Cardiac muscle cell (in vitro differentiated cells and primary cell): ENCODE data around the gene DNAJC12. TPM values are rescaled to one million over a fixed set of nuclear protein-coding genes. Genes with fewer than 3 reads are reported as not detected.
A peak's percentile ranks its signal among the peaks of the same experiment; 100 is the strongest.

Source experiments
- DNase-seq, 2 donors: peaks; one replicate each; pipeline versions ENCODE4 v3.0.0 to v3.0.0-alpha.2; 2010 to 2017; ENCODE audit warnings: low read depth in 1 of 2, low spot score in 1 of 2
- H3K27ac ChIP-seq: fragments of 200-600 bp; sonication (generic); 2 replicates; pipeline ENCODE4 v1.5.1; 2016
- H3K27me3 ChIP-seq: fragments of 200-600 bp; sonication (generic); 2 replicates; pipeline ENCODE4 v1.6.0; 2016; ENCODE audit warnings: control low read depth
- H3K36me3 ChIP-seq: fragments of 200-600 bp; sonication (generic); 2 replicates; pipeline ENCODE4 v1.5.1; 2016; ENCODE audit warnings: control low read depth
- H3K4me1 ChIP-seq: fragments of 200-600 bp; sonication (generic); 2 replicates; pipeline ENCODE4 v1.8.1; 2017; ENCODE audit warnings: low read depth, mild to moderate bottlenecking, mixed run types
- H3K4me3 ChIP-seq: fragments of 200-600 bp; sonication (generic); 2 replicates; pipeline ENCODE4 v1.5.1; 2016; ENCODE audit warnings: mild to moderate bottlenecking
- H3K9me3 ChIP-seq: fragments of 200-600 bp; sonication (generic); 2 replicates; pipeline ENCODE4 v1.5.1; 2017; ENCODE audit warnings: low read depth, mild to moderate bottlenecking, control low read depth
- CTCF ChIP-seq: IDR thresholded peaks from 2 replicates; pipeline ENCODE4 v1.5.1; 2012; ENCODE audit warnings: low read depth, mild to moderate bottlenecking, low read length
- polyA plus RNA-seq: library from polyadenylated mRNA; unstranded; fragments of >200 nt; fragmentation: Nextera tagmentation; extraction: Ambion mirVana; gene quantifications from 2 replicates; pipeline ENCODE4 v1.2.1, GENCODE V29; 2016
- total RNA-seq: library from RNA; depleted of rRNA; stranded (reverse); fragments of >200 nt; gene quantifications from 2 replicates; pipeline ENCODE4 v1.2.3, GENCODE V29; 2016

DNAJC12 gene
- total and polyA plus RNA-seq, 2 experiments from 2014 or later: 5.0 to 6.0 TPM

- Histone ChIP-seq H3K27me3 (no peaks in the 10 kb centered on the region), H3K27ac (no peak overlapping the region), H3K4me1 (no peaks in the 10 kb centered on the region), H3K9me3 (no peaks in the 10 kb centered on the region), H3K4me3 (no peak overlapping the region), H3K36me3 (no peaks in the 10 kb centered on the region)
- DNase-seq: peak in 1 of 2 donors; percentile 18
- no peak for TF ChIP-seq CTCF
Observed at GRCh38 chr10:67818323-67818722, 19.7 kb downstream of the DNAJC12 start.

GRCh38 chr10:67816719-67817118 lies 21.3 kb downstream of the DNAJC12 start:
- Histone ChIP-seq H3K36me3 (no peaks in the 10 kb centered on the region), H3K4me3 (no peak overlapping the region), H3K27me3 (no peaks in the 10 kb centered on the region), H3K27ac (no peak overlapping the region), H3K4me1 (no peaks in the 10 kb centered on the region), H3K9me3 (no peaks in the 10 kb centered on the region)
- TF ChIP-seq CTCF: no peak
- DNase-seq: no peak

GRCh38 chr10:67815571-67816059 lies 22.4 kb downstream of the DNAJC12 start:
- Histone ChIP-seq H3K27ac (no peak overlapping the region), H3K4me3 (no peak overlapping the region), H3K4me1 (no peaks in the 10 kb centered on the region), H3K9me3 (no peaks in the 10 kb centered on the region), H3K36me3 (no peaks in the 10 kb centered on the region), H3K27me3 (no peaks in the 10 kb centered on the region)
- peak in 1 of 2 donors; percentile 57 for DNase-seq
- no peak for TF ChIP-seq CTCF

GRCh38 chr10:67812007-67812406 lies 26.0 kb downstream of the DNAJC12 start:
- no peak overlapping the region for H3K4me3 ChIP-seq
- no peak overlapping the region for H3K27ac ChIP-seq
- H3K36me3 ChIP-seq: no peaks in the 10 kb centered on the region
- no peak for TF ChIP-seq CTCF
- H3K9me3 ChIP-seq: no peaks in the 10 kb centered on the region
- H3K27me3 ChIP-seq: no peaks in the 10 kb centered on the region
- no peak for DNase-seq
- no peaks in the 10 kb centered on the region for H3K4me1 ChIP-seq

GRCh38 chr10:67809107-67809506 lies 28.9 kb downstream of the DNAJC12 start:
- H3K9me3 ChIP-seq: no peaks in the 10 kb centered on the region
- no peak overlapping the region for H3K4me3 ChIP-seq
- H3K36me3 ChIP-seq: no peaks in the 10 kb centered on the region
- no peaks in the 10 kb centered on the region for H3K27me3 ChIP-seq
- DNase-seq: no peak
- no peak for TF ChIP-seq CTCF
- no peak overlapping the region for H3K27ac ChIP-seq
- H3K4me1 ChIP-seq: no peaks in the 10 kb centered on the region

- DNase-seq: no peak
- Histone ChIP-seq H3K27ac (no peak overlapping the region), H3K36me3 (no peaks in the 10 kb centered on the region)
Observed at GRCh38 chr10:67808704-67809103, 29.3 kb downstream of the DNAJC12 start.

More at GRCh38 chr10:67808704-67809103, 29.3 kb downstream of the DNAJC12 start:
- Histone ChIP-seq H3K4me3 (no peak overlapping the region), H3K27me3 (no peaks in the 10 kb centered on the region), H3K9me3 (no peaks in the 10 kb centered on the region), H3K4me1 (no peaks in the 10 kb centered on the region)
- no peak for TF ChIP-seq CTCF
